Thoracic aorta (tissue), 2 donors: Measurements from ENCODE around the gene CCN6. TPM values are rescaled to one million over a fixed set of nuclear protein-coding genes. Genes with fewer than 3 reads are reported as not detected.

Source experiments
- ATAC-seq: fragments of 150-250 bp; one replicate; pipeline ENCODE4 v1.8.0; 2017; ENCODE audit warnings: low read depth; ENCODE audit not compliant: insufficient number of reproducible peaks, low FRiP score
- DNase-seq: peaks from one replicate; pipeline ENCODE4 v3.0.0-alpha.2; 2020; ENCODE audit warnings: low spot score
- H3K27ac ChIP-seq, 2 donors: fragments of 200-600 bp; sonication (generic); 1 replicate in 1 of 2; 2 replicates in 1 of 2; pipeline ENCODE4 v1.5.1; 2016; ENCODE audit warnings: mild to moderate bottlenecking in 2 of 2, moderate library complexity in 2 of 2
- H3K27me3 ChIP-seq: fragments of 200-600 bp; sonication (generic); replicated peaks from 2 replicates; pipeline ENCODE4 v1.6.0; 2016; ENCODE audit warnings: mild to moderate bottlenecking; ENCODE audit not compliant: insufficient read depth
- H3K36me3 ChIP-seq: fragments of 200-600 bp; sonication (generic); one replicate; pipeline ENCODE4 v1.5.1; 2016
- H3K4me1 ChIP-seq, 2 donors: fragments of 200-600 bp; sonication (generic); 1 replicate in 1 of 2; 2 replicates in 1 of 2; pipeline versions ENCODE4 v1.5.1 to v1.6.0; 2016; ENCODE audit warnings: low read depth in 2 of 2, mild to moderate bottlenecking in 1 of 2; ENCODE audit not compliant: control insufficient read depth in 1 of 2
- H3K4me3 ChIP-seq: fragments of 200-600 bp; sonication (generic); 2 replicates; pipeline ENCODE4 v1.5.1; 2016; ENCODE audit warnings: mild to moderate bottlenecking
- H3K9me3 ChIP-seq: fragments of 200-600 bp; sonication (generic); 2 replicates; pipeline ENCODE4 v1.5.1; 2016
- CTCF ChIP-seq: fragments of 200-600 bp; sonication (generic); IDR thresholded peaks from one replicate; pipeline ENCODE4 v1.5.1; 2019; ENCODE audit warnings: antibody characterized with exemption
- total RNA-seq, 2 donors: library from RNA; depleted of rRNA; stranded (reverse); fragments of >200 nt; gene quantifications; one replicate each; pipeline versions ENCODE4 v1.1.0 to v1.2.3, GENCODE V29; 2016

CCN6 gene
- total RNA-seq, 2 donors from 2014 or later, result not detected

- TF ChIP-seq CTCF, result no peak
- Histone ChIP-seq H3K9me3 (no peaks in the 10 kb centered on the region), H3K27ac (peak overlapping the region; percentile 78 to 82), H3K4me3 (no peak overlapping the region), H3K36me3 (no peaks in the 10 kb centered on the region), H3K4me1 (peaks cover 6 to 20% of the 10 kb centered on the region in 2 donors), H3K27me3 (no peaks in the 10 kb centered on the region)
- no peak for DNase-seq
- ATAC-seq, result no peak
Observed at GRCh38 chr6:112038756-112039430, 15.0 kb upstream of the CCN6 start.

- no peaks in the 10 kb centered on the region for H3K9me3 ChIP-seq
- no peak overlapping the region for H3K4me3 ChIP-seq
- TF ChIP-seq CTCF, result no peak
- no peaks in the 10 kb centered on the region for H3K36me3 ChIP-seq
- H3K4me1 ChIP-seq, result peaks cover 6 to 20% of the 10 kb centered on the region in 2 donors
- ATAC-seq (no peak), DNase-seq (no peak)
- H3K27ac ChIP-seq, result peak overlapping the region in 1 of 2 donors; percentile 82
- no peaks in the 10 kb centered on the region for H3K27me3 ChIP-seq
Observed at GRCh38 chr6:112039431-112039770, 14.5 kb upstream of the CCN6 start.

- ATAC-seq (no peak), DNase-seq (no peak)
- Histone ChIP-seq H3K9me3 (no peaks in the 10 kb centered on the region), H3K27me3 (no peaks in the 10 kb centered on the region), H3K4me1 (peaks cover 6 to 20% of the 10 kb centered on the region in 2 donors), H3K36me3 (no peaks in the 10 kb centered on the region), H3K4me3 (no peak overlapping the region), H3K27ac (no peak overlapping the region)
- TF ChIP-seq CTCF, result no peak
Observed at GRCh38 chr6:112040956-112041355, 12.9 kb upstream of the CCN6 start.

GRCh38 chr6:112041535-112041934, 12.4 kb upstream of the CCN6 start:
- H3K36me3 ChIP-seq, result no peaks in the 10 kb centered on the region
- no peaks in the 10 kb centered on the region for H3K27me3 ChIP-seq
- no peak overlapping the region for H3K27ac ChIP-seq
- no peak for TF ChIP-seq CTCF
- no peaks in the 10 kb centered on the region for H3K9me3 ChIP-seq
- peaks cover 6 to 20% of the 10 kb centered on the region in 2 donors for H3K4me1 ChIP-seq
- H3K4me3 ChIP-seq, result no peak overlapping the region
- ATAC-seq, result no peak
- DNase-seq, result no peak

GRCh38 chr6:112043032-112044007, 10.6 kb upstream of the CCN6 start:
- H3K27ac ChIP-seq, result peak overlapping the region; percentile 53 to 69
- no peaks in the 10 kb centered on the region for H3K9me3 ChIP-seq
- H3K27me3 ChIP-seq, result no peaks in the 10 kb centered on the region
- DNase-seq (peak; percentile 51), ATAC-seq (peak; percentile 76)
- peaks cover 2 to 11% of the 10 kb centered on the region in 2 donors for H3K4me1 ChIP-seq
- H3K36me3 ChIP-seq, result no peaks in the 10 kb centered on the region
- H3K4me3 ChIP-seq, result peak overlapping the region; percentile 75
- TF ChIP-seq CTCF, result peak; percentile 90
